Measurements from ENCODE around the gene SENP5. TPM values are rescaled to one million over a fixed set of nuclear protein-coding genes. Genes with fewer than 3 reads are reported as not detected.
A peak's percentile ranks its signal among the peaks of the same experiment; 100 is the strongest.

The SENP5 gene
- total RNA-seq, 3 donors from 2014 or later, result 40.3 to 50.9 (median 40.5) TPM

GRCh38 chr3:196968233-196969133 is 100.8 kb downstream of the SENP5 start, which contains the start of gene PIGZ:
Gene PIGZ, minus strand, starts transcription at chr3:196968833. Its CDS starts 16,802 bp downstream, at chr3:196952031.
- H3K4me1 ChIP-seq, result peaks cover 0 to 5% of the 10 kb centered on the region in 2 donors
- no peaks in the 10 kb centered on the region for H3K36me3 ChIP-seq
- peak within 1 kb of the TSS; percentile 54 to 72 for H3K27ac ChIP-seq
- intact Hi-C loops (cut with DNase I; ENCODE audit: low total_unique reads), result no loop called here
- no peaks in the 10 kb centered on the region for H3K9me3 ChIP-seq
- no peaks in the 10 kb centered on the region for H3K27me3 ChIP-seq
- H3K4me3 ChIP-seq, result peak within 1 kb of the TSS; percentile 69 to 97 (median 78)
- DNase-seq (ENCODE audit: low spot score in 2 of 2), result no peak
- TF ChIP-seq POLR2AphosphoS5 (IDR thresholded peaks at IDR 0.05) (no peak), CTCF (IDR thresholded peaks at IDR 0.05) (no peak), POLR2A (IDR thresholded peaks at IDR 0.05) (no peak)

- no peaks in the 10 kb centered on the region for H3K9me3 ChIP-seq
- no peaks in the 10 kb centered on the region for H3K27me3 ChIP-seq
- no peaks in the 10 kb centered on the region for H3K36me3 ChIP-seq
- DNase-seq (ENCODE audit: low spot score in 2 of 2), result no peak
- intact Hi-C loops (cut with DNase I; ENCODE audit: low total_unique reads), result no loop called here
- H3K4me1 ChIP-seq, result peaks cover 0 to 5% of the 10 kb centered on the region in 2 donors
- TF ChIP-seq POLR2A (IDR thresholded peaks at IDR 0.05) (no peak), POLR2AphosphoS5 (IDR thresholded peaks at IDR 0.05) (no peak), CTCF (IDR thresholded peaks at IDR 0.05) (no peak)
- peak overlapping the region; percentile 69 to 97 (median 78) for H3K4me3 ChIP-seq
- H3K27ac ChIP-seq, result peak overlapping the region; percentile 54 to 72
Measured at GRCh38 chr3:196969134-196969659, 101.5 kb downstream of the SENP5 start.

- Histone ChIP-seq H3K9me3 (no peaks in the 10 kb centered on the region), H3K27ac (peak overlapping the region; percentile 54 to 72), H3K27me3 (no peaks in the 10 kb centered on the region), H3K36me3 (no peaks in the 10 kb centered on the region), H3K4me3 (peak overlapping the region; percentile 69 to 97 (median 78)), H3K4me1 (peaks cover 0 to 5% of the 10 kb centered on the region in 2 donors)
- intact Hi-C loops (cut with DNase I; ENCODE audit: low total_unique reads), result no loop called here
- no peak for DNase-seq (ENCODE audit: low spot score in 2 of 2)
- TF ChIP-seq POLR2A (IDR thresholded peaks at IDR 0.05) (no peak), CTCF (IDR thresholded peaks at IDR 0.05) (peak in 2 of 3 donors; percentile 14 to 95)
Measured at GRCh38 chr3:196969660-196970546, 102.2 kb downstream of the SENP5 start.

- Histone ChIP-seq H3K27ac (no peak overlapping the region), H3K4me1 (peaks cover 0 to 5% of the 10 kb centered on the region in 2 donors), H3K4me3 (no peak overlapping the region), H3K36me3 (no peaks in the 10 kb centered on the region), H3K27me3 (no peaks in the 10 kb centered on the region), H3K9me3 (no peaks in the 10 kb centered on the region)
- intact Hi-C loops (cut with DNase I; ENCODE audit: low total_unique reads), result no loop called here
- no peak for DNase-seq (ENCODE audit: low spot score in 2 of 2)
- TF ChIP-seq CTCF (IDR thresholded peaks at IDR 0.05) (no peak), POLR2A (IDR thresholded peaks at IDR 0.05) (no peak), POLR2AphosphoS5 (IDR thresholded peaks at IDR 0.05) (no peak)
Measured at GRCh38 chr3:196970547-196971093, 102.9 kb downstream of the SENP5 start.

Data from breast epithelium (tissue), 4 donors.